GM23338 (cell line): Measurements from ENCODE around the gene GOLGA6C. TPM values are rescaled to one million over a fixed set of nuclear protein-coding genes. Genes with fewer than 3 reads are reported as not detected.

Experiments used
- ATAC-seq: fragments of 200-7000 bp; cut with Tn5 transposase; 3 replicates; pipeline ENCODE4 v1.9.1; 2020
- DNase-seq: peaks from one replicate; pipeline ENCODE4 v3.0.0-alpha.2; 2015; ENCODE audit warnings: low spot score
- H2AFZ ChIP-seq: fragments of 200-600 bp; sonication (generic); 2 replicates; pipeline ENCODE4 v1.8.0; 2016; ENCODE audit warnings: antibody characterized with exemption, mild to moderate bottlenecking, moderate library complexity
- H3F3A ChIP-seq: fragments of 200-600 bp; sonication (generic); replicated peaks from 2 replicates; pipeline ENCODE4 v1.8.0; 2017; ENCODE audit warnings: antibody characterized with exemption, mixed run types, low read depth
- H3K27ac ChIP-seq: fragments of 200-600 bp; sonication (generic); 2 replicates; pipeline ENCODE4 v1.6.1; 2016; ENCODE audit warnings: low read depth
- H3K27me3 ChIP-seq: fragments of 200-600 bp; sonication (generic); 2 replicates; pipeline ENCODE4 v1.8.0; 2016; ENCODE audit warnings: mild to moderate bottlenecking, mixed run types, moderate library complexity; ENCODE audit not compliant: insufficient read depth
- H3K36me3 ChIP-seq: fragments of 200-600 bp; sonication (generic); 2 replicates; pipeline ENCODE4 v1.8.0; 2016; ENCODE audit warnings: mild to moderate bottlenecking; ENCODE audit not compliant: insufficient read depth
- H3K4me1 ChIP-seq: fragments of 200-600 bp; sonication (generic); 2 replicates; pipeline ENCODE4 v1.8.0; 2016; ENCODE audit warnings: mild to moderate bottlenecking, moderate library complexity; ENCODE audit not compliant: insufficient read depth
- H3K4me2 ChIP-seq: fragments of 200-600 bp; sonication (generic); 2 replicates; pipeline ENCODE4 v1.7.1; 2017; ENCODE audit warnings: mixed run types
- H3K4me3 ChIP-seq: fragments of 200-600 bp; sonication (generic); 2 replicates; pipeline ENCODE4 v1.6.1; 2016; ENCODE audit warnings: mixed run types
- H3K79me2 ChIP-seq: fragments of 200-600 bp; sonication (generic); replicated peaks from 2 replicates; pipeline ENCODE4 v1.8.0; 2017; ENCODE audit warnings: mild to moderate bottlenecking; ENCODE audit not compliant: insufficient read depth
- H3K9me2 ChIP-seq: fragments of 200-600 bp; sonication (generic); 2 replicates; pipeline ENCODE4 v1.8.0; 2017; ENCODE audit not compliant: insufficient read depth
- H4K20me1 ChIP-seq: fragments of 200-600 bp; sonication (generic); replicated peaks from 2 replicates; pipeline ENCODE4 v1.8.0; 2017; ENCODE audit warnings: mild to moderate bottlenecking; ENCODE audit not compliant: insufficient read depth
- H3K27ac Mint-ChIP-seq: 2 replicates; pipeline ENCODE4 v1.8.0; 2020; ENCODE audit warnings: inconsistent platforms, mild to moderate bottlenecking, moderate library complexity, mixed read lengths
- H3K27me3 Mint-ChIP-seq: 3 replicates; pipeline ENCODE4 v1.8.0; 2022; ENCODE audit warnings: low read depth, mild to moderate bottlenecking, moderate library complexity, mixed read lengths, inconsistent platforms; ENCODE audit not compliant: insufficient read depth, poor library complexity
- H3K36me3 Mint-ChIP-seq: 3 replicates; pipeline ENCODE4 v1.8.0; 2021; ENCODE audit warnings: low read depth, mild to moderate bottlenecking, inconsistent platforms, moderate library complexity, mixed read lengths
- H3K4me1 Mint-ChIP-seq: 3 replicates; pipeline ENCODE4 v1.8.0; 2020; ENCODE audit warnings: mild to moderate bottlenecking, inconsistent platforms, mixed read lengths
- H3K4me3 Mint-ChIP-seq: 3 replicates; pipeline ENCODE4 v1.8.0; 2021; ENCODE audit warnings: moderate library complexity, mild to moderate bottlenecking, inconsistent platforms, mixed read lengths
- H3K9me3 Mint-ChIP-seq: 3 replicates; pipeline ENCODE4 v1.8.0; 2020; ENCODE audit warnings: moderate library complexity, mild to moderate bottlenecking, inconsistent platforms, mixed read lengths
- CREB1 ChIP-seq: fragments of 250-450 bp; sonication (Bioruptor Pico); IDR thresholded peaks from 2 replicates; pipeline ENCODE4 v1.5.0; 2020; ENCODE audit warnings: low read depth, mild to moderate bottlenecking, moderate library complexity
- EZH2 ChIP-seq: fragments of 200-600 bp; sonication (generic); IDR thresholded peaks from one replicate; pipeline ENCODE4 v1.8.0; 2017; ENCODE audit warnings: antibody characterized with exemption, mild to moderate bottlenecking, low read depth; ENCODE audit not compliant: unreplicated experiment
- EZH2phosphoT487 ChIP-seq: fragments of 200-600 bp; sonication (generic); IDR thresholded peaks from one replicate; pipeline ENCODE4 v1.8.1; 2018; ENCODE audit warnings: antibody characterized with exemption; ENCODE audit not compliant: unreplicated experiment
- JUNB ChIP-seq: IDR thresholded peaks from one replicate; pipeline ENCODE4 v1.6.1; 2016; ENCODE audit warnings: antibody characterized with exemption; ENCODE audit not compliant: unreplicated experiment
- NANOG ChIP-seq: IDR thresholded peaks from 2 replicates; pipeline ENCODE4 v1.6.1; 2016; ENCODE audit warnings: antibody characterized with exemption, borderline replicate concordance
- POLR2AphosphoS5 ChIP-seq: IDR thresholded peaks from 2 replicates; pipeline ENCODE4 v1.6.1; 2016; ENCODE audit warnings: antibody characterized with exemption, low read depth
- STAT1 ChIP-seq: IDR thresholded peaks from one replicate; pipeline ENCODE4 v1.6.1; 2016; ENCODE audit warnings: antibody characterized with exemption; ENCODE audit not compliant: unreplicated experiment
- ZNF114 ChIP-seq: fragments of 250-450 bp; sonication (Bioruptor Pico); IDR thresholded peaks from 2 replicates; pipeline ENCODE4 v1.5.0; 2020; ENCODE audit warnings: mild to moderate bottlenecking, moderate library complexity
- ZNF331 ChIP-seq: fragments of 250-450 bp; sonication (Bioruptor Pico); IDR thresholded peaks from 2 replicates; pipeline ENCODE4 v1.5.0; 2020; ENCODE audit warnings: low read depth, mild to moderate bottlenecking, moderate library complexity
- polyA plus RNA-seq: library from polyadenylated mRNA; unstranded; fragments of >200 nt; fragmentation: Nextera tagmentation; extraction: Ambion mirVana; gene quantifications from 2 replicates; pipeline ENCODE4 v1.2.1, GENCODE V29; 2016
- total RNA-seq: library from RNA; depleted of rRNA; stranded (reverse); fragments of >200 nt; shearing (Covaris generic); gene quantifications from 2 replicates; pipeline ENCODE4 v1.2.3, GENCODE V29; 2014
- TF ChIP-seq, protein P1 (sequence below), 2 experiments: fragments of 200-600 bp in 1 of 2; sonication (generic) in 1 of 2; conservative IDR thresholded peaks; 2 replicates each; pipeline versions ENCODE4 v1.5.1 to v1.6.1; 2016 to 2017; ENCODE audit warnings: antibody characterized with exemption in 2 of 2, low read depth in 2 of 2, mild to moderate bottlenecking in 2 of 2, moderate library complexity in 1 of 2
- TF ChIP-seq, protein P2 (sequence below): IDR thresholded peaks from one replicate; pipeline ENCODE4 v1.6.1; 2018; ENCODE audit warnings: antibody characterized with exemption; ENCODE audit not compliant: unreplicated experiment
- TF ChIP-seq, protein P3 (sequence below): IDR thresholded peaks from 2 replicates; pipeline ENCODE4 v1.6.1; 2016; ENCODE audit warnings: antibody characterized with exemption
- TF ChIP-seq, protein P4 (sequence below): fragments of 250-450 bp; sonication (Bioruptor Pico); IDR thresholded peaks from 2 replicates; pipeline ENCODE4 v1.5.0; 2020; ENCODE audit warnings: mild to moderate bottlenecking, moderate library complexity

GOLGA6C gene
- total and polyA plus RNA-seq, 2 experiments from 2014 or later, result 0.34 to 1.3 TPM

DNA sequence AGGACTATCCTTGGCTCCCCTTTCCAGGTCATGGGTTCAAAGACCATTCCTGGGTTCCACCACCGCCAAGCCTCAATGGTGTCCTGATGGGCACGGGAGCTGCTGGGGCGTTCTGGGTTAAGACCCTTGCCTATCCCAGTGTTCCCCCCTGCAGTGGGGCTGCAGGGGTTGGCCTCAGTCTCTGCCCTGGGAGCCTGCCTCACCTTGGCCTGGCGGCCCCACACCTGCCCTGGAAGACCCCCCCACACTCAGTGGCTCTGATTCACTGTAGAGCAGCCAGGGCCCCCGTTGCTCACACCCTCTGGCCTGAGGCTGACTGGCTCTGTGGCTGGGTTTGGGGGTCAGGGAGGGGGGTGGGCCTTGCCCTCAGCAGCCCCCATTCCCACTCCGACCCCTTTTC, 34.4 kb upstream of the GOLGA6C start:
- no peak overlapping the region for H2AFZ ChIP-seq
- no peaks in the 10 kb centered on the region for H3K9me2 ChIP-seq
- H3K4me2 ChIP-seq, result no peak overlapping the region
- TF ChIP-seq NANOG (no peak), CREB1 (CRISPR knock-in tag) (no peak), POLR2AphosphoS5 (no peak), STAT1 (no peak), EZH2 (no peak), EZH2phosphoT487 (no peak), JUNB (no peak), ZNF114 (CRISPR knock-in tag) (no peak), ZNF331 (CRISPR knock-in tag) (no peak)
- TF ChIP-seq, protein P1, sequence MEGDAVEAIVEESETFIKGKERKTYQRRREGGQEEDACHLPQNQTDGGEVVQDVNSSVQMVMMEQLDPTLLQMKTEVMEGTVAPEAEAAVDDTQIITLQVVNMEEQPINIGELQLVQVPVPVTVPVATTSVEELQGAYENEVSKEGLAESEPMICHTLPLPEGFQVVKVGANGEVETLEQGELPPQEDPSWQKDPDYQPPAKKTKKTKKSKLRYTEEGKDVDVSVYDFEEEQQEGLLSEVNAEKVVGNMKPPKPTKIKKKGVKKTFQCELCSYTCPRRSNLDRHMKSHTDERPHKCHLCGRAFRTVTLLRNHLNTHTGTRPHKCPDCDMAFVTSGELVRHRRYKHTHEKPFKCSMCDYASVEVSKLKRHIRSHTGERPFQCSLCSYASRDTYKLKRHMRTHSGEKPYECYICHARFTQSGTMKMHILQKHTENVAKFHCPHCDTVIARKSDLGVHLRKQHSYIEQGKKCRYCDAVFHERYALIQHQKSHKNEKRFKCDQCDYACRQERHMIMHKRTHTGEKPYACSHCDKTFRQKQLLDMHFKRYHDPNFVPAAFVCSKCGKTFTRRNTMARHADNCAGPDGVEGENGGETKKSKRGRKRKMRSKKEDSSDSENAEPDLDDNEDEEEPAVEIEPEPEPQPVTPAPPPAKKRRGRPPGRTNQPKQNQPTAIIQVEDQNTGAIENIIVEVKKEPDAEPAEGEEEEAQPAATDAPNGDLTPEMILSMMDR (conservative IDR thresholded peaks at IDR 0.05; ENCODE audit: low read depth in 2 of 2), result no peak
- TF ChIP-seq, protein P2, sequence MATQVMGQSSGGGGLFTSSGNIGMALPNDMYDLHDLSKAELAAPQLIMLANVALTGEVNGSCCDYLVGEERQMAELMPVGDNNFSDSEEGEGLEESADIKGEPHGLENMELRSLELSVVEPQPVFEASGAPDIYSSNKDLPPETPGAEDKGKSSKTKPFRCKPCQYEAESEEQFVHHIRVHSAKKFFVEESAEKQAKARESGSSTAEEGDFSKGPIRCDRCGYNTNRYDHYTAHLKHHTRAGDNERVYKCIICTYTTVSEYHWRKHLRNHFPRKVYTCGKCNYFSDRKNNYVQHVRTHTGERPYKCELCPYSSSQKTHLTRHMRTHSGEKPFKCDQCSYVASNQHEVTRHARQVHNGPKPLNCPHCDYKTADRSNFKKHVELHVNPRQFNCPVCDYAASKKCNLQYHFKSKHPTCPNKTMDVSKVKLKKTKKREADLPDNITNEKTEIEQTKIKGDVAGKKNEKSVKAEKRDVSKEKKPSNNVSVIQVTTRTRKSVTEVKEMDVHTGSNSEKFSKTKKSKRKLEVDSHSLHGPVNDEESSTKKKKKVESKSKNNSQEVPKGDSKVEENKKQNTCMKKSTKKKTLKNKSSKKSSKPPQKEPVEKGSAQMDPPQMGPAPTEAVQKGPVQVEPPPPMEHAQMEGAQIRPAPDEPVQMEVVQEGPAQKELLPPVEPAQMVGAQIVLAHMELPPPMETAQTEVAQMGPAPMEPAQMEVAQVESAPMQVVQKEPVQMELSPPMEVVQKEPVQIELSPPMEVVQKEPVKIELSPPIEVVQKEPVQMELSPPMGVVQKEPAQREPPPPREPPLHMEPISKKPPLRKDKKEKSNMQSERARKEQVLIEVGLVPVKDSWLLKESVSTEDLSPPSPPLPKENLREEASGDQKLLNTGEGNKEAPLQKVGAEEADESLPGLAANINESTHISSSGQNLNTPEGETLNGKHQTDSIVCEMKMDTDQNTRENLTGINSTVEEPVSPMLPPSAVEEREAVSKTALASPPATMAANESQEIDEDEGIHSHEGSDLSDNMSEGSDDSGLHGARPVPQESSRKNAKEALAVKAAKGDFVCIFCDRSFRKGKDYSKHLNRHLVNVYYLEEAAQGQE, result no peak
- TF ChIP-seq, protein P3, sequence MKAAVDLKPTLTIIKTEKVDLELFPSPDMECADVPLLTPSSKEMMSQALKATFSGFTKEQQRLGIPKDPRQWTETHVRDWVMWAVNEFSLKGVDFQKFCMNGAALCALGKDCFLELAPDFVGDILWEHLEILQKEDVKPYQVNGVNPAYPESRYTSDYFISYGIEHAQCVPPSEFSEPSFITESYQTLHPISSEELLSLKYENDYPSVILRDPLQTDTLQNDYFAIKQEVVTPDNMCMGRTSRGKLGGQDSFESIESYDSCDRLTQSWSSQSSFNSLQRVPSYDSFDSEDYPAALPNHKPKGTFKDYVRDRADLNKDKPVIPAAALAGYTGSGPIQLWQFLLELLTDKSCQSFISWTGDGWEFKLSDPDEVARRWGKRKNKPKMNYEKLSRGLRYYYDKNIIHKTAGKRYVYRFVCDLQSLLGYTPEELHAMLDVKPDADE, result no peak
- TF ChIP-seq, protein P4, sequence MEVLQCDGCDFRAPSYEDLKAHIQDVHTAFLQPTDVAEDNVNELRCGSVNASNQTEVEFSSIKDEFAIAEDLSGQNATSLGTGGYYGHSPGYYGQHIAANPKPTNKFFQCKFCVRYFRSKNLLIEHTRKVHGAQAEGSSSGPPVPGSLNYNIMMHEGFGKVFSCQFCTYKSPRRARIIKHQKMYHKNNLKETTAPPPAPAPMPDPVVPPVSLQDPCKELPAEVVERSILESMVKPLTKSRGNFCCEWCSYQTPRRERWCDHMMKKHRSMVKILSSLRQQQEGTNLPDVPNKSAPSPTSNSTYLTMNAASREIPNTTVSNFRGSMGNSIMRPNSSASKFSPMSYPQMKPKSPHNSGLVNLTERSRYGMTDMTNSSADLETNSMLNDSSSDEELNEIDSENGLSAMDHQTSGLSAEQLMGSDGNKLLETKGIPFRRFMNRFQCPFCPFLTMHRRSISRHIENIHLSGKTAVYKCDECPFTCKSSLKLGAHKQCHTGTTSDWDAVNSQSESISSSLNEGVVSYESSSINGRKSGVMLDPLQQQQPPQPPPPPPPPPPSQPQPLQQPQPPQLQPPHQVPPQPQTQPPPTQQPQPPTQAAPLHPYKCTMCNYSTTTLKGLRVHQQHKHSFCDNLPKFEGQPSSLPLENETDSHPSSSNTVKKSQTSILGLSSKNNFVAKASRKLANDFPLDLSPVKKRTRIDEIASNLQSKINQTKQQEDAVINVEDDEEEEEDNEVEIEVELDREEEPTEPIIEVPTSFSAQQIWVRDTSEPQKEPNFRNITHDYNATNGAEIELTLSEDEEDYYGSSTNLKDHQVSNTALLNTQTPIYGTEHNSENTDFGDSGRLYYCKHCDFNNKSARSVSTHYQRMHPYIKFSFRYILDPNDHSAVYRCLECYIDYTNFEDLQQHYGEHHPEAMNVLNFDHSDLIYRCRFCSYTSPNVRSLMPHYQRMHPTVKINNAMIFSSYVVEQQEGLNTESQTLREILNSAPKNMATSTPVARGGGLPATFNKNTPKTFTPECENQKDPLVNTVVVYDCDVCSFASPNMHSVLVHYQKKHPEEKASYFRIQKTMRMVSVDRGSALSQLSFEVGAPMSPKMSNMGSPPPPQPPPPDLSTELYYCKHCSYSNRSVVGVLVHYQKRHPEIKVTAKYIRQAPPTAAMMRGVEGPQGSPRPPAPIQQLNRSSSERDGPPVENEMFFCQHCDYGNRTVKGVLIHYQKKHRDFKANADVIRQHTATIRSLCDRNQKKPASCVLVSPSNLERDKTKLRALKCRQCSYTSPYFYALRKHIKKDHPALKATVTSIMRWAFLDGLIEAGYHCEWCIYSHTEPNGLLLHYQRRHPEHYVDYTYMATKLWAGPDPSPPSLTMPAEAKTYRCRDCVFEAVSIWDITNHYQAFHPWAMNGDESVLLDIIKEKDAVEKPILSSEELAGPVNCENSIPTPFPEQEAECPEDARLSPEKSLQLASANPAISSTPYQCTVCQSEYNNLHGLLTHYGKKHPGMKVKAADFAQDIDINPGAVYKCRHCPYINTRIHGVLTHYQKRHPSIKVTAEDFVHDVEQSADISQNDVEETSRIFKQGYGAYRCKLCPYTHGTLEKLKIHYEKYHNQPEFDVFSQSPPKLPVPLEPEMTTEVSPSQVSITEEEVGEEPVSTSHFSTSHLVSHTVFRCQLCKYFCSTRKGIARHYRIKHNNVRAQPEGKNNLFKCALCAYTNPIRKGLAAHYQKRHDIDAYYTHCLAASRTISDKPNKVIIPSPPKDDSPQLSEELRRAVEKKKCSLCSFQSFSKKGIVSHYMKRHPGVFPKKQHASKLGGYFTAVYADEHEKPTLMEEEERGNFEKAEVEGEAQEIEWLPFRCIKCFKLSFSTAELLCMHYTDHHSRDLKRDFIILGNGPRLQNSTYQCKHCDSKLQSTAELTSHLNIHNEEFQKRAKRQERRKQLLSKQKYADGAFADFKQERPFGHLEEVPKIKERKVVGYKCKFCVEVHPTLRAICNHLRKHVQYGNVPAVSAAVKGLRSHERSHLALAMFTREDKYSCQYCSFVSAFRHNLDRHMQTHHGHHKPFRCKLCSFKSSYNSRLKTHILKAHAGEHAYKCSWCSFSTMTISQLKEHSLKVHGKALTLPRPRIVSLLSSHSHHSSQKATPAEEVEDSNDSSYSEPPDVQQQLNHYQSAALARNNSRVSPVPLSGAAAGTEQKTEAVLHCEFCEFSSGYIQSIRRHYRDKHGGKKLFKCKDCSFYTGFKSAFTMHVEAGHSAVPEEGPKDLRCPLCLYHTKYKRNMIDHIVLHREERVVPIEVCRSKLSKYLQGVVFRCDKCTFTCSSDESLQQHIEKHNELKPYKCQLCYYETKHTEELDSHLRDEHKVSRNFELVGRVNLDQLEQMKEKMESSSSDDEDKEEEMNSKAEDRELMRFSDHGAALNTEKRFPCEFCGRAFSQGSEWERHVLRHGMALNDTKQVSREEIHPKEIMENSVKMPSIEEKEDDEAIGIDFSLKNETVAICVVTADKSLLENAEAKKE (CRISPR knock-in tag), result no peak
- no peak overlapping the region for H3K27ac ChIP-seq
- Mint-ChIP-seq H3K27ac (no peak overlapping the region), H3K4me3 (no peak overlapping the region), H3K36me3 (no peaks in the 10 kb centered on the region), H3K27me3 (peaks cover 15% of the 10 kb centered on the region), H3K4me1 (peaks cover 7% of the 10 kb centered on the region; the same call in 2 of the 3 replicates), H3K9me3 (no peaks in the 10 kb centered on the region)
- no peaks in the 10 kb centered on the region for H4K20me1 ChIP-seq
- no peaks in the 10 kb centered on the region for H3K36me3 ChIP-seq
- ATAC-seq, result no peak
- no peaks in the 10 kb centered on the region for H3K4me1 ChIP-seq
- no peak for DNase-seq
- no peaks in the 10 kb centered on the region for H3K27me3 ChIP-seq
- no peak overlapping the region for H3K4me3 ChIP-seq
- no peaks in the 10 kb centered on the region for H3K79me2 ChIP-seq
- no peaks in the 10 kb centered on the region for H3F3A ChIP-seq
